ENCODE results near the gene TRIM67.

DNA sequence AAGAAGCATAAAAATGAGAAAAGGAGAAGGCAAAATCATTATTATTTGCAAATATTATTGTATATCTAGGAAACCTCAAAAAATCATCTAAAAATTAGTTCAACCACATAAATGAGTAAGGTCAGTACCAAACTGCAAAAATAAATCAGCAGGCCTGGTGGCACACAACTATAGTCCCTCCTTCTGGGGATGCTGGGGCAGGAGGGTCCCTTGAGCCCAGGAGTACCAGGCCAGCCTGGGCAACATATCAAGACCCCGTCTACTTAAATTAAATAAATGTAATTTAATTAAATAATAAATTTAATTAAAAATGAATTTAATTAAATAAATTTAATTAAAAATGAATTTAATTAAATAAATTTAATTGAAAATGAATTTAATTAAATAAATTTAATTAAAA lies 40.3 kb upstream of the TRIM67 start:
- TF ChIP-seq POLR2AphosphoS5 (IDR thresholded peaks at IDR 0.05; ENCODE audit: low read depth, low read length): no peak
- TF ChIP-seq POU2F2 (IDR thresholded peaks at IDR 0.05; ENCODE audit: low read depth, low read length): no peak
